ENCODE measurements around the gene XYLT1. TPM values are rescaled to one million over a fixed set of nuclear protein-coding genes. Genes with fewer than 3 reads are reported as not detected.

The XYLT1 gene
- polyA plus RNA-seq, 1 of the 3 experiments (the other 2 are of a cell fraction): 17.6 TPM

- H3K27me3 ChIP-seq (ENCODE audit: insufficient read depth): no peaks in the 10 kb centered on the region
- POLR2A ChIA-PET: no interaction called here
- H4K20me1 ChIP-seq (ENCODE audit: insufficient read depth): peaks cover 99% of the 10 kb centered on the region
- no peak overlapping the region for H3K4me2 ChIP-seq
- H3K27ac ChIP-seq (ENCODE audit: low read depth in 2 of 2, low read length in 1 of 2): no peak overlapping the region
- CTCF ChIA-PET: no interaction called here
- no peak overlapping the region for H3K4me3 ChIP-seq (ENCODE audit: low read depth in 2 of 2, low read length in 1 of 2)
- TF ChIP-seq EZH2phosphoT487 (IDR thresholded peaks at IDR 0.05; ENCODE audit: borderline replicate concordance, low read depth): no peak
- no peak for TF ChIP-seq NRF1 (IDR thresholded peaks at IDR 0.05; ENCODE audit: low read depth, low read length)
- TF ChIP-seq SMC3 (IDR thresholded peaks at IDR 0.05; ENCODE audit: low read depth, low read length): no peak
- no peak for TF ChIP-seq MEF2A (IDR thresholded peaks at IDR 0.05; ENCODE audit: borderline replicate concordance, low read depth)
- TF ChIP-seq ZBTB33 (IDR thresholded peaks at IDR 0.05; ENCODE audit: borderline replicate concordance, low read depth): no peak
- no peak for TF ChIP-seq FOXM1 (IDR thresholded peaks at IDR 0.05; ENCODE audit: low read depth)
- no peak overlapping the region for H3K9ac ChIP-seq
- H3K9me3 ChIP-seq: no peaks in the 10 kb centered on the region
- WGBS (ENCODE audit: low lambda C conversion rate): 86% methylated on average over 5 of the region's 5 CpGs
- no peak overlapping the region for H2AFZ ChIP-seq (ENCODE audit: low read depth)
- peaks cover 100% of the 10 kb centered on the region for H3K79me2 ChIP-seq (ENCODE audit: insufficient read depth)
- H3K36me3 ChIP-seq (replicated peaks in 1 of 2; ENCODE audit: control insufficient read depth in 1 of 2, insufficient read depth in 2 of 2, low read length in 1 of 2): peaks cover 0 to 26% of the 10 kb centered on the region in 2 experiments
- no peak for DNase-seq
- H3F3A ChIP-seq (replicated peaks; ENCODE audit: insufficient read depth): peaks cover 29% of the 10 kb centered on the region
- no peaks in the 10 kb centered on the region for H3K9me2 ChIP-seq
- H3K4me1 ChIP-seq (ENCODE audit: control insufficient read depth in 1 of 2, insufficient read depth in 2 of 2, low read depth in 1 of 2, low read length in 1 of 2): peaks cover 3 to 55% of the 10 kb centered on the region in 2 experiments; a peak in 3 of 4 replicates
Measured at GRCh38 chr16:17392857-17393692, 77.7 kb downstream of the XYLT1 start.

- Histone ChIP-seq H3K4me2 (no peak overlapping the region), H4K20me1 (ENCODE audit: insufficient read depth) (peaks cover 99% of the 10 kb centered on the region), H3K9ac (no peak overlapping the region), H3K9me2 (no peaks in the 10 kb centered on the region), H3F3A (replicated peaks; ENCODE audit: insufficient read depth) (peaks cover 26% of the 10 kb centered on the region), H3K79me2 (ENCODE audit: insufficient read depth) (peaks cover 100% of the 10 kb centered on the region), H3K27ac (ENCODE audit: low read depth in 2 of 2, low read length in 1 of 2) (no peak overlapping the region), H2AFZ (ENCODE audit: low read depth) (no peak overlapping the region), H3K27me3 (ENCODE audit: insufficient read depth) (no peaks in the 10 kb centered on the region), H3K9me3 (no peaks in the 10 kb centered on the region), H3K4me3 (ENCODE audit: low read depth in 2 of 2, low read length in 1 of 2) (no peak overlapping the region), H3K4me1 (ENCODE audit: control insufficient read depth in 1 of 2, insufficient read depth in 2 of 2, low read depth in 1 of 2, low read length in 1 of 2) (peaks cover 0 to 51% of the 10 kb centered on the region in 2 experiments; a peak in 3 of 4 replicates), H3K36me3 (replicated peaks in 1 of 2; ENCODE audit: control insufficient read depth in 1 of 2, insufficient read depth in 2 of 2, low read length in 1 of 2) (peaks cover 0 to 27% of the 10 kb centered on the region in 2 experiments)
- DNase-seq: no peak
- 74% methylated on average over 8 of the region's 8 CpGs for WGBS (ENCODE audit: low lambda C conversion rate)
- CTCF ChIA-PET: no interaction called here
- POLR2A ChIA-PET: no interaction called here
- no peak for TF ChIP-seq CTCF (IDR thresholded peaks at IDR 0.05)
- TF ChIP-seq ELF1 (IDR thresholded peaks at IDR 0.05): no peak
- TF ChIP-seq RFX5 (IDR thresholded peaks at IDR 0.05; ENCODE audit: low read length): no peak
- no peak for TF ChIP-seq EZH2phosphoT487 (IDR thresholded peaks at IDR 0.05; ENCODE audit: borderline replicate concordance, low read depth)
- no peak for TF ChIP-seq REST (IDR thresholded peaks at IDR 0.05; ENCODE audit: low read depth, low read length)
- no peak for TF ChIP-seq RXRA (IDR thresholded peaks at IDR 0.05; ENCODE audit: borderline replicate concordance, low read depth)
- no peak for TF ChIP-seq MXI1 (IDR thresholded peaks at IDR 0.05; ENCODE audit: low read depth, low read length)
- TF ChIP-seq MEF2A (IDR thresholded peaks at IDR 0.05; ENCODE audit: borderline replicate concordance, low read depth): no peak
- no peak for TF ChIP-seq IRF3 (IDR thresholded peaks at IDR 0.05; ENCODE audit: low read depth, low read length)
- TF ChIP-seq RAD21 (IDR thresholded peaks at IDR 0.05; ENCODE audit: low read length): no peak
- TF ChIP-seq TAF1 (IDR thresholded peaks at IDR 0.05; ENCODE audit: borderline replicate concordance, low read depth, low read length): no peak
- no peak for TF ChIP-seq JUND (IDR thresholded peaks at IDR 0.05)
- TF ChIP-seq GABPA (IDR thresholded peaks at IDR 0.05; ENCODE audit: low read depth): no peak
Measured at GRCh38 chr16:17392127-17392856, 78.5 kb downstream of the XYLT1 start.

Measured in SK-N-SH (cell line).